Epithelial cell of esophagus (primary cell): Measurements from ENCODE around the gene ZNRF2.

Experiments
- DNase-seq: peaks from one replicate; pipeline ENCODE4 v3.0.0; 2010; ENCODE audit warnings: low read depth
- H3K4me3 ChIP-seq: 2 replicates; pipeline ENCODE4 v1.5.1; 2011; ENCODE audit warnings: mild to moderate bottlenecking, low read length, control low read depth
- CTCF ChIP-seq: IDR thresholded peaks from 2 replicates; pipeline ENCODE4 v1.5.1; 2011; ENCODE audit warnings: low read depth, mild to moderate bottlenecking, low read length, control low read depth, inconsistent platforms; ENCODE audit not compliant: insufficient read depth; ENCODE audit errors: missing control alignments

The ZNRF2 gene

GRCh38 chr7:30315589-30315988, 31.2 kb downstream of the ZNRF2 start:
- no peak for TF ChIP-seq CTCF
- DNase-seq: no peak
- H3K4me3 ChIP-seq: no peak overlapping the region

- H3K4me3 ChIP-seq: no peak overlapping the region
- no peak for DNase-seq
- TF ChIP-seq CTCF: no peak
Observed at GRCh38 chr7:30320392-30320791, 36.0 kb downstream of the ZNRF2 start.

- no peak for DNase-seq
- H3K4me3 ChIP-seq: peak overlapping the region; percentile 15
- no peak for TF ChIP-seq CTCF
Observed at GRCh38 chr7:30321089-30321881, 36.9 kb downstream of the ZNRF2 start.

- H3K4me3 ChIP-seq: peak overlapping the region; percentile 0
- DNase-seq: no peak
- no peak for TF ChIP-seq CTCF
Observed at GRCh38 chr7:30321882-30322192, 37.4 kb downstream of the ZNRF2 start.

- H3K4me3 ChIP-seq: no peak overlapping the region
- TF ChIP-seq CTCF: no peak
- DNase-seq: peak; percentile 41
Observed at GRCh38 chr7:30322271-30323005, 38.0 kb downstream of the ZNRF2 start.

GRCh38 chr7:30323006-30323355, 38.6 kb downstream of the ZNRF2 start:
- no peak overlapping the region for H3K4me3 ChIP-seq
- TF ChIP-seq CTCF: no peak
- DNase-seq: peak; percentile 71
